HFFc6 (cell line): ENCODE results near the gene GLCE. TPM values are rescaled to one million over a fixed set of nuclear protein-coding genes. Genes with fewer than 3 reads are reported as not detected.
"Not testable (repeated sequence)": the region's sequence is repeated elsewhere in the genome, so short reads cannot be mapped to it uniquely, and the experiment has no call there.

Source experiments
- DNase-seq: peaks from one replicate; pipeline ENCODE4 v3.0.0-alpha.2; 2018
- H3K27ac Mint-ChIP-seq: 2 replicates; pipeline ENCODE4 v1.8.0; 2020; ENCODE audit warnings: mild to moderate bottlenecking, mixed read lengths
- H3K27me3 Mint-ChIP-seq: 2 replicates; pipeline ENCODE4 v1.8.0; 2021; ENCODE audit warnings: mild to moderate bottlenecking, moderate library complexity, mixed read lengths; ENCODE audit not compliant: insufficient read depth
- H3K36me3 Mint-ChIP-seq: 2 replicates; pipeline ENCODE4 v1.8.0; 2021; ENCODE audit warnings: low read depth, mixed read lengths
- H3K4me1 Mint-ChIP-seq: 2 replicates; pipeline ENCODE4 v1.8.0; 2020; ENCODE audit warnings: low read depth, mixed read lengths
- H3K4me3 Mint-ChIP-seq: 2 replicates; pipeline ENCODE4 v1.8.0; 2020; ENCODE audit warnings: mild to moderate bottlenecking, moderate library complexity, mixed read lengths
- H3K9me3 Mint-ChIP-seq: 2 replicates; pipeline ENCODE4 v1.8.0; 2020; ENCODE audit warnings: mild to moderate bottlenecking, mixed read lengths
- total RNA-seq, 6 experiments: library from RNA; stranded (reverse); fragmentation: NEBNext Ultra II Directional; extraction: Animal tissue kit (Norgen Biotek cat#: 25700); gene quantifications; 2 replicates in 1 of 6; 3 replicates in 5 of 6; pipeline ENCODE4 v1.2.3, GENCODE V29; 2021
- TF ChIP-seq, protein P1 (sequence below): fragments of 200-600 bp; sonication (generic); IDR thresholded peaks from 2 replicates; pipeline ENCODE4 v1.5.0; 2021; ENCODE audit warnings: antibody characterized with exemption, mild to moderate bottlenecking

The GLCE gene
- total RNA-seq, 6 experiments from 2014 or later, result 13.2 to 20.6 (median 17.7) TPM

DNA sequence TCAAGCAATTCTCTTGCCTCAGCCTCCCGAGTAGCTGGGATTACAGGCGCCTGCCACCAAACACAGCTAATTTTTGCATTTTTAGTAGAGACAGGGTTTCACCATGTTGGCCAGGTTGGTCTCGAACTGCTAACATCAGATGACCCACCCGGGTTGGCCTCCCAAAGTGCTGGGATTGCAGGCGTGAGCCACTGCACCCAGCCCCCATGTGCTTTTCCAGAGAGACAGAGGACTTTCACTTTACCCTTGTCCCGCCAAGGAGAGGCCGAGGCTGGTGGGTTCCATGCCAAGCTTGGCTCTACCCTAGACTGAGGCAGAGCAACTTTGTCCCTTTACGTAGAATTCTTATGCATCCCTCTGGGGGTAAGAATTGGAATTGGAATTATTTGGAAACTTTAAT, 140.7 kb downstream of the GLCE start:
- H3K4me1 Mint-ChIP-seq, result peaks cover 35% of the 10 kb centered on the region
- peaks cover 27% of the 10 kb centered on the region for H3K27me3 Mint-ChIP-seq
- TF ChIP-seq, protein P1, sequence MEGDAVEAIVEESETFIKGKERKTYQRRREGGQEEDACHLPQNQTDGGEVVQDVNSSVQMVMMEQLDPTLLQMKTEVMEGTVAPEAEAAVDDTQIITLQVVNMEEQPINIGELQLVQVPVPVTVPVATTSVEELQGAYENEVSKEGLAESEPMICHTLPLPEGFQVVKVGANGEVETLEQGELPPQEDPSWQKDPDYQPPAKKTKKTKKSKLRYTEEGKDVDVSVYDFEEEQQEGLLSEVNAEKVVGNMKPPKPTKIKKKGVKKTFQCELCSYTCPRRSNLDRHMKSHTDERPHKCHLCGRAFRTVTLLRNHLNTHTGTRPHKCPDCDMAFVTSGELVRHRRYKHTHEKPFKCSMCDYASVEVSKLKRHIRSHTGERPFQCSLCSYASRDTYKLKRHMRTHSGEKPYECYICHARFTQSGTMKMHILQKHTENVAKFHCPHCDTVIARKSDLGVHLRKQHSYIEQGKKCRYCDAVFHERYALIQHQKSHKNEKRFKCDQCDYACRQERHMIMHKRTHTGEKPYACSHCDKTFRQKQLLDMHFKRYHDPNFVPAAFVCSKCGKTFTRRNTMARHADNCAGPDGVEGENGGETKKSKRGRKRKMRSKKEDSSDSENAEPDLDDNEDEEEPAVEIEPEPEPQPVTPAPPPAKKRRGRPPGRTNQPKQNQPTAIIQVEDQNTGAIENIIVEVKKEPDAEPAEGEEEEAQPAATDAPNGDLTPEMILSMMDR, result peak; percentile 19; the same call in 1 of the 2 replicates
- not testable (repeated sequence) for H3K27ac Mint-ChIP-seq, H3K9me3 Mint-ChIP-seq, H3K36me3 Mint-ChIP-seq, H3K4me3 Mint-ChIP-seq, DNase-seq

GRCh38 chr15:69302087-69302486, 141.7 kb downstream of the GLCE start:
- not testable (repeated sequence) for H3K9me3 Mint-ChIP-seq, H3K36me3 Mint-ChIP-seq, H3K27ac Mint-ChIP-seq, DNase-seq, H3K4me3 Mint-ChIP-seq
- Mint-ChIP-seq H3K27me3 (peaks cover 23% of the 10 kb centered on the region), H3K4me1 (peaks cover 42% of the 10 kb centered on the region)

DNA sequence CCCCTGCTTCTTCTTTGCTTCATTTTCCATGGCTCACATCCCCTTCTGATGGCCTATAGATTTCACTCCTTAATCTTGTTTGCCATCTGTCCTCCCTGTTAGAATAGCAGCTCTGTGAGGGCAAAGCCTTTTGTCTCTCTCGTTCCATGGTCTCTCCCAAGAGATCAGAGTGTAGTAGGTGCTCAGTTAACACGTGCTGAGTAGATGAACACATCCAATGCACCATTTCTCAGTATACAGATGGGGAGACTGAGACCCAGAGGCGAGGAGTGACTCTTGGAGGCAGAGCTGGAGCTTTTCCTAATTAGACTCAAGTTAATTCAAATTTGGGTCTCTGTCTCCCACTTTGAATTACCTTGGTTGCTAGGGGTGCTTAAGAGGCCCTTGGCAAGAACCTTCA, 142.5 kb downstream of the GLCE start:
- no peak for DNase-seq
- H3K4me3 Mint-ChIP-seq, result no peak overlapping the region
- peaks cover 9% of the 10 kb centered on the region for H3K36me3 Mint-ChIP-seq
- H3K4me1 Mint-ChIP-seq, result peaks cover 48% of the 10 kb centered on the region
- no peaks in the 10 kb centered on the region for H3K9me3 Mint-ChIP-seq
- peaks cover 15% of the 10 kb centered on the region for H3K27me3 Mint-ChIP-seq
- H3K27ac Mint-ChIP-seq, result peak overlapping the region; percentile 90; the same call in 1 of the 2 replicates
- TF ChIP-seq, protein P1, result no peak

DNA sequence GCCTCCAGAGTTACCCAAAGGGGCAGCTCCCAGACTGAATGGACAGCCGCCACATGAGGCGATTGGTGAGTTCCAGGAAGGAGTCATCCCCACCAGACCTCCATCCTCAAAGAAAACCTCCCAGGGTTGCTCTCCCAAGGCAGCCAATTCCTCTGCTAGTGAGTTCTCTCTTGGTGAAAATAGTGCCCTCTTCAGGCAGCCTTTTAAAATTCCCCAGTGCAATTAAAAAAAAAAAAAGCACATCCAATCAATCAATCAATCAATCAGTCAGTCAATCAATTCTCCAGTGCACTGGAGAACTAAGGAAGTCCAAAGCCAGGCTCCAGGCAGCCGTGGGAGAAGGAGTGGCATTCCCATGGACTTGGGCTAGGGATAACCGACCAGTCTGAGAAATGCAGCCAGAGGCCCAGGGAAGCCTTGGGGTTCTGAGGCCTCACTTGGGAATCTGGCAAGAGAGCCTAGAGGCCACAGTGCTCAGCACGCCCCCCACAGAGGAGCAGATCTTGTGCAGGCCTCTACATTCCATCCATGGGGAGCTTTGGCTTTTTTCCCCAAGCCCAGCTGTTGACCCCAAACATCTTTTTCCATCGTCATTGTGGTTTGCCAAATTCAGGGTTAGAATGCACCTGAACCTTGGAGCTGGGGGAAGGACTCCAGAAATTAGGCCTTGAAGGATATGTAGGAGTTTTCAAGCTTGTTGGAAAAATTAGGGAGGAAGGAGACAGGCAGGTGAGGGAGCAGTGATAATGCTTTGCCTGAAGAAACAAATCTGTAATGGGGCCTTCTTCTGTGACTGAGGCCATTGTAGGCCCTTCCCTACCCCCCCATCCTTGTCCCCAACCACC, 143.1 kb downstream of the GLCE start:
- H3K27ac Mint-ChIP-seq, result peak overlapping the region; percentile 90
- no peak for DNase-seq
- no peak overlapping the region for H3K4me3 Mint-ChIP-seq
- TF ChIP-seq, protein P1, result peak; percentile 71
- H3K4me1 Mint-ChIP-seq, result peaks cover 48% of the 10 kb centered on the region
- H3K36me3 Mint-ChIP-seq, result peaks cover 9% of the 10 kb centered on the region
- H3K9me3 Mint-ChIP-seq, result no peaks in the 10 kb centered on the region
- peaks cover 13% of the 10 kb centered on the region for H3K27me3 Mint-ChIP-seq

GRCh38 chr15:69304182-69304545, 143.7 kb downstream of the GLCE start:
- peaks cover 48% of the 10 kb centered on the region for H3K4me1 Mint-ChIP-seq
- peaks cover 9% of the 10 kb centered on the region for H3K36me3 Mint-ChIP-seq
- no peak overlapping the region for H3K4me3 Mint-ChIP-seq
- peaks cover 14% of the 10 kb centered on the region for H3K27me3 Mint-ChIP-seq
- peak overlapping the region; percentile 90 for H3K27ac Mint-ChIP-seq
- DNase-seq, result peak; percentile 82
- TF ChIP-seq, protein P1, result no peak
- no peaks in the 10 kb centered on the region for H3K9me3 Mint-ChIP-seq

DNA sequence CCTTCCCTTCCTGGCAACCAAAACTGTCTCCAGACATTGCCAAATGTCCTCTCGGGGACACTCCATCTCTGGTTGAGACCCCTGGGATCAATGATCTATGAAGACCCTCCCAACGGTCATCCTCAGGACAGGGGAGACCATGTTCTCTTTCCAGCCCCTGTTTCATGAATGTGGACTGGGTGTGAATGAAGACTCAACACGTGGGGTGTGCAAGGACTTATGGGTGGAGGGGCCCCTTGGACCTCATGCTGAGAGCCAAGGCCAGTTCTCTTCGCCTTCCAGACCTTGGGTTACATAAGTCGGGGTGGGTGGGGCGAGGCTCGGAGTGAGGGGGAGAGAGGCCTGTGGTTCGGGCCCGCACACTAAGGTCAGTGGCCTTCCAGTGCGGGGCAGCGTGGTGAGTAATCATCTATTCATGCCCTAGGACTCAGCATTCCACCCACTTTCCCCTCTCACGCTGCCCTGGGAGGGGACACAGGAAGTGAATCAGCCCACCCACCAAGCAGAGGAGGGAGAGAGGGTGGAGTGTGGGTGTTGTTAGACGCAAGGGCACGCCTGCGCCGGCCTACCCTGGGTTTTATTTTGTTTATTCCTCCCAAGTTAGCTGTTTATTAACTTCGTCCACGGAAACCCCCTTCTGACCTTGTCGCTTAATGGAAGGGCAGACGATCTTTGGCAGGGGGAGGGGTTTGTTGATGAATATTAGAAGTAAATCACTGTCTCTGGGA, 144.9 kb downstream of the GLCE start:
- Mint-ChIP-seq H3K4me1 (peaks cover 48% of the 10 kb centered on the region), H3K9me3 (no peaks in the 10 kb centered on the region), H3K27ac (peak overlapping the region; percentile 90), H3K36me3 (peaks cover 9% of the 10 kb centered on the region), H3K27me3 (peaks cover 13% of the 10 kb centered on the region), H3K4me3 (peak overlapping the region; percentile 40; the same call in 1 of the 2 replicates)
- DNase-seq, result peak; percentile 67
- TF ChIP-seq, protein P1, result no peak
